ENCODE results near the gene PCDHGC5. TPM values are rescaled to one million over a fixed set of nuclear protein-coding genes. Genes with fewer than 3 reads are reported as not detected.
A peak's percentile ranks its signal among the peaks of the same experiment; 100 is the strongest.

PCDHGC5 gene
- total and polyA plus RNA-seq, 2 donors (not counting 3 experiments of a cell fraction or from before 2014, with no cell fraction given): 0.21 to 1.2 TPM

- H3K9me1 ChIP-seq (replicated peaks; ENCODE audit: control insufficient read depth, extremely low read depth, insufficient read depth, low read length): no peaks in the 10 kb centered on the region
- dilution Hi-C loops (cut with MboI; ENCODE audit: extremely low pct_ligation_motif_present, low sequenced_read_pairs) (no loop called here), intact Hi-C loops (cut with micrococcal nuclease) (loop anchor here (2.0 kb wide), 1 partner anchor 24 kb away; the partner anchor contains the start of gene PCDHGC4)
- no peak for TF ChIP-seq EZH2 (IDR thresholded peaks at IDR 0.05; ENCODE audit: borderline replicate concordance, low read depth, low read length, severe bottlenecking)
- no peak for TF ChIP-seq CTCF (IDR thresholded peaks at IDR 0.05; ENCODE audit: extremely low read depth in 1 of 2, insufficient read depth in 1 of 2, low read depth in 1 of 2, low read length in 2 of 2)
- no peak for TF ChIP-seq FOS (IDR thresholded peaks at IDR 0.05; ENCODE audit: borderline replicate concordance, insufficient read depth, low read length)
- no peak for TF ChIP-seq POLR2AphosphoS5 (IDR thresholded peaks at IDR 0.05; ENCODE audit: insufficient read depth, low read depth, low read length)
- no peak for TF ChIP-seq POLR2A (IDR thresholded peaks at IDR 0.05; ENCODE audit: low read depth, low read length)
- no peak for TF ChIP-seq MYC (IDR thresholded peaks at IDR 0.05; ENCODE audit: low read depth, low read length)
- no peak overlapping the region for H3K27ac ChIP-seq (ENCODE audit: insufficient read depth, low read depth, low read length)
- H4K20me1 ChIP-seq (replicated peaks; ENCODE audit: control insufficient read depth, extremely low read depth, insufficient read depth, low read length): no peaks in the 10 kb centered on the region
- ChIA-PET CTCF (interaction anchor here (1.2 to 9.8 kb wide), 9 partner anchors 14 to 111 kb away, joined by 4 to 158 read pairs (median 12); partner anchors contain the start of genes PCDHGA11, PCDHGA12, PCDHGB5 and PCDHGB7), POLR2A (interaction anchor here (0.8 kb wide), 1 partner anchor 78 kb away, joined by 5 read pairs; the partner anchor contains the start of gene PCDHGA12)
- peaks cover 18% of the 10 kb centered on the region for H3K4me1 ChIP-seq (ENCODE audit: control insufficient read depth, extremely low read depth, insufficient read depth, low read length)
- H3K79me2 ChIP-seq (ENCODE audit: control insufficient read depth, insufficient read depth, low read length): no peaks in the 10 kb centered on the region
- BruUV-seq (replicated peaks): no TSS peak
- DNase-seq (ENCODE audit: low read depth, low spot score): no peak
- H3K4me2 ChIP-seq (ENCODE audit: insufficient read depth, low read length): no peak overlapping the region
- H3K27me3 ChIP-seq (ENCODE audit: control insufficient read depth in 2 of 2, insufficient read depth in 2 of 2, low read length in 2 of 2): no peaks in the 10 kb centered on the region
- H3K9ac ChIP-seq (replicated peaks; ENCODE audit: extremely low read depth, insufficient read depth, low read length): no peak overlapping the region
- peak; percentile 24 for FAIRE-seq
- no peaks in the 10 kb centered on the region for H3K9me3 ChIP-seq (replicated peaks; ENCODE audit: control insufficient read depth, insufficient read depth, low read length)
- H3K4me3 ChIP-seq (replicated peaks in 1 of 3; ENCODE audit: insufficient read depth in 1 of 3, low read depth in 1 of 3, low read length in 3 of 3): peak overlapping the region in 1 of 3 experiments; percentile 18
- H2AFZ ChIP-seq (ENCODE audit: low read depth, low read length): peak overlapping the region; percentile 8
- peaks cover 0 to 11% of the 10 kb centered on the region in 2 experiments for H3K36me3 ChIP-seq (ENCODE audit: control insufficient read depth in 2 of 2, extremely low read depth in 1 of 2, insufficient read depth in 2 of 2, low read length in 2 of 2)
These were observed 19.5 kb downstream of the PCDHGC5 start for GRCh38 chr5:141508440-141508797.
